T-helper 2 cell treated with Interferon-gamma antibody and Interleukin-4, amounts not matched to agents 100 ng/mL and 5 ng/mL, for 36 hours (primary cell): Measurements from ENCODE around the gene C5orf63. TPM values are rescaled to one million over a fixed set of nuclear protein-coding genes. Genes with fewer than 3 reads are reported as not detected.
"Not testable (repeated sequence)": the region's sequence is repeated elsewhere in the genome, so short reads cannot be mapped to it uniquely, and the experiment has no call there.

ENCODE experiments used
- intact Hi-C: fragments of 100-400 bp; cut with micrococcal nuclease; formaldehyde crosslinking; loops from one replicate; pipeline ENCODE4 v1.15.1; 2023
- total RNA-seq: library from RNA; stranded (reverse); gene quantifications from 2 replicates; pipeline ENCODE4 v1.2.3, GENCODE V29; 2022

The C5orf63 gene
- 10.1 and 10.6 TPM in 2 replicates for total RNA-seq

GRCh38 chr5:127072861-127073846 is at the start of gene C5orf63:
Gene C5orf63, minus strand, starts transcription at chr5:127073502. Its CDS starts 14,507 bp downstream, at chr5:127058995.
- intact Hi-C loops = loop anchor here (1.0 to 5.0 kb wide), 4 partner anchors 43 to 444 kb away; partner anchors contain the start of genes MARCHF3 and PRRC1

- intact Hi-C loops = no loop called here
These were observed 39.1 kb upstream of the C5orf63 start for GRCh38 chr5:127112347-127112864.

- intact Hi-C loops = no loop called here
These were observed 37.8 kb upstream of the C5orf63 start for GRCh38 chr5:127111112-127111511.

GRCh38 chr5:127108624-127109260 is 35.4 kb upstream of the C5orf63 start:
- intact Hi-C loops = not testable (repeated sequence)

- intact Hi-C loops = no loop called here
These were observed 28.6 kb upstream of the C5orf63 start for GRCh38 chr5:127101935-127102334.

- intact Hi-C loops = no loop called here
These were observed 28.2 kb upstream of the C5orf63 start for GRCh38 chr5:127101533-127101932.

GRCh38 chr5:127098241-127098640 is 24.9 kb upstream of the C5orf63 start:
- intact Hi-C loops = no loop called here

GRCh38 chr5:127097278-127097677 is 24.0 kb upstream of the C5orf63 start:
- intact Hi-C loops = no loop called here

- intact Hi-C loops = no loop called here
These were observed 23.2 kb upstream of the C5orf63 start for GRCh38 chr5:127096328-127096993.

GRCh38 chr5:127094161-127094814 is 21.0 kb upstream of the C5orf63 start:
- intact Hi-C loops = no loop called here

- intact Hi-C loops = no loop called here
These were observed 19.4 kb upstream of the C5orf63 start for GRCh38 chr5:127092690-127093089.

GRCh38 chr5:127089191-127089590 is 15.9 kb upstream of the C5orf63 start:
- intact Hi-C loops = no loop called here

- intact Hi-C loops = no loop called here
These were observed 14.9 kb upstream of the C5orf63 start for GRCh38 chr5:127088251-127088650.

GRCh38 chr5:127086589-127086988 is 13.3 kb upstream of the C5orf63 start:
- intact Hi-C loops = no loop called here

- intact Hi-C loops = no loop called here
These were observed 12.5 kb upstream of the C5orf63 start for GRCh38 chr5:127085796-127086195.

GRCh38 chr5:127085371-127085770 is 12.1 kb upstream of the C5orf63 start:
- intact Hi-C loops = no loop called here

GRCh38 chr5:127084656-127085055 is 11.4 kb upstream of the C5orf63 start:
- intact Hi-C loops = no loop called here

- intact Hi-C loops = no loop called here
These were observed 10.4 kb upstream of the C5orf63 start for GRCh38 chr5:127083711-127084110.

- intact Hi-C loops = no loop called here
These were observed 6.7 kb upstream of the C5orf63 start for GRCh38 chr5:127079994-127080491.

GRCh38 chr5:127077366-127077765 is 4.1 kb upstream of the C5orf63 start:
- intact Hi-C loops = no loop called here
